Measurements from ENCODE around the gene TBXA2R.

DNA sequence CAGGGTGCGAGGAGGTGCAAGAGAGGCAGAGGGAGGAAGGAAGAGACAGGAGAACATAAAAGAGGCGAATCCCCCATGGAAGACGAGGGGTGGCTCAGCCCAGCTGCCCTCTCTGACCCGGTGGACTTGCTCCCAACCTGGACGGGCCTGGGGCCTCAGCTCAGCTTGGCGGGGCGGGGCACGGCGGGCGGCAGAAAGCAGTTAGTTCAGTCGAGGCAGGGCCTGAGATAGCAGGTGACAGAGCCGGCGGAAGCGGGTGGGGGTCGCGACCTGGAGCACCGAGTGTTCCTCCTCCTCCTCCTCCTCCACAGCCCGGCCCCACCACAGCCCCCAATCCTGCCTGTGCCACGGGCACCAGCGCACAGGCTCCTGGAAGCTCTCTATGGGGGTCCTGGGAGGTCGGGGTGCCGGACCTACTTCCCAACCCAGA, 26.9 kb upstream of the TBXA2R start:
- TF ChIP-seq MXI1 (IDR thresholded peaks at IDR 0.05; ENCODE audit: borderline replicate concordance, low read depth, low read length) (no peak), POLR2A (IDR thresholded peaks at IDR 0.05; ENCODE audit: low read depth, low read length) (no peak), RFX5 (IDR thresholded peaks at IDR 0.05; ENCODE audit: low read depth, low read length) (no peak)
- TF ChIP-seq, protein P1, sequence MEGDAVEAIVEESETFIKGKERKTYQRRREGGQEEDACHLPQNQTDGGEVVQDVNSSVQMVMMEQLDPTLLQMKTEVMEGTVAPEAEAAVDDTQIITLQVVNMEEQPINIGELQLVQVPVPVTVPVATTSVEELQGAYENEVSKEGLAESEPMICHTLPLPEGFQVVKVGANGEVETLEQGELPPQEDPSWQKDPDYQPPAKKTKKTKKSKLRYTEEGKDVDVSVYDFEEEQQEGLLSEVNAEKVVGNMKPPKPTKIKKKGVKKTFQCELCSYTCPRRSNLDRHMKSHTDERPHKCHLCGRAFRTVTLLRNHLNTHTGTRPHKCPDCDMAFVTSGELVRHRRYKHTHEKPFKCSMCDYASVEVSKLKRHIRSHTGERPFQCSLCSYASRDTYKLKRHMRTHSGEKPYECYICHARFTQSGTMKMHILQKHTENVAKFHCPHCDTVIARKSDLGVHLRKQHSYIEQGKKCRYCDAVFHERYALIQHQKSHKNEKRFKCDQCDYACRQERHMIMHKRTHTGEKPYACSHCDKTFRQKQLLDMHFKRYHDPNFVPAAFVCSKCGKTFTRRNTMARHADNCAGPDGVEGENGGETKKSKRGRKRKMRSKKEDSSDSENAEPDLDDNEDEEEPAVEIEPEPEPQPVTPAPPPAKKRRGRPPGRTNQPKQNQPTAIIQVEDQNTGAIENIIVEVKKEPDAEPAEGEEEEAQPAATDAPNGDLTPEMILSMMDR (conservative IDR thresholded peaks at IDR 0.05; ENCODE audit: low read depth, low read length), result no peak
